HG03342 (cell line): ENCODE results near the gene RGS9.
A peak's percentile ranks its signal among the peaks of the same experiment; 100 is the strongest.
"Not testable (repeated sequence)": the region's sequence is repeated elsewhere in the genome, so short reads cannot be mapped to it uniquely, and the experiment has no call there.

ENCODE experiments used
- ATAC-seq: cut with Tn5 transposase; IDR thresholded peaks from one replicate; pipeline ENCODE4 v1.9.1; 2021; ENCODE audit warnings: mild to moderate bottlenecking, moderate library complexity; ENCODE audit not compliant: unreplicated experiment

The RGS9 gene

DNA sequence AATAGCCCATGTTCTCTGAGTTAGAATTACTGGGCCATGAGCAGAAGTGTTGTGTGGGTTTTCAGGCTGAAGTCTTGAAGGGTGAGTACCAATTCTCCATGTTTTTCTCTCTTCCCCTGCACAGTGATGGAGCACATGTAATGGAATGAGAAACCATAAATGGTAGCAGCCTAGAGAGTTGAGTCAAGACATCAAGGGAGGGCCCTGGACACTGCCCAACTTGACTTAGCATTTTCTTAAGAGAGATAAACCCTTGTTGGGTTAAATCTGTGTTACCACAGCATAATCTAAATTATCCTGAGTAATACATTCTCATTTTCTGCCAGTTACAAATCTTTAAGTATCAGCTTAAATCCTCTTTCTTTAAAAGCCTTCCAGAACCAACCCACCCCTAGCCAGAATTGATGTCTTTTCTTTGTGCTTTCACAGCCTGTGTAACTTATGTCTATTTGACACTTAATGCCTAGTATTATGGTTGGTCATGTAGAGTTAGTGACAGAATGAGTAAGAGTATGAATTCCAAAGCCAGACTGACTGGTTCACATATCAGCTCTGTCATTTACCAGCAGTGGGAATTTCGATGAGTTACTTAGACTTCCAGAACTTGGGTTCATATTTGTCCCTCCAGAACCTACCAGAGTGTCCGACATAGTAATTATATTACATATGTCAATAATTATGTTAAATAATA, 27.0 kb upstream of the RGS9 start:
- no peak for ATAC-seq

- no peak for ATAC-seq
These were observed 21.3 kb upstream of the RGS9 start for GRCh38 chr17:65115839-65116238.

DNA sequence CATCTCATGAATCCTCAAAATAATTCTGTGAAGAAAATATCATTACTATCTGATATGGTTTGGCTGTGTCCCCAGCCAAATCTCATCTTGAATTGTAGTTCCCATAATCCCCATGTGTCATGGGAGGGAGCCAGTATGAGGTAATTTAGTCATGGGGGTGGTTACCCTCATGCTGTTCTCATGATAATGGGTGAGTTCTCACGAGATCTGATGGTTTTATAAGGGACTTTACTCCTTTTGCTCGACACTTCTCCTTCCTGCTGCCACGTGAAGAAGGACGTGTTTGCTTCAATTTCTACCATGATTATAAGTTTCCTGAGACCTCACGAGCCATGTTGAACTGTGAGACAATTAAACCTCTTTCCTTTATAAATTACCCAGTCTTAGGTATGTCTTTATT, 20.7 kb upstream of the RGS9 start:
- ATAC-seq = not testable (repeated sequence)

DNA sequence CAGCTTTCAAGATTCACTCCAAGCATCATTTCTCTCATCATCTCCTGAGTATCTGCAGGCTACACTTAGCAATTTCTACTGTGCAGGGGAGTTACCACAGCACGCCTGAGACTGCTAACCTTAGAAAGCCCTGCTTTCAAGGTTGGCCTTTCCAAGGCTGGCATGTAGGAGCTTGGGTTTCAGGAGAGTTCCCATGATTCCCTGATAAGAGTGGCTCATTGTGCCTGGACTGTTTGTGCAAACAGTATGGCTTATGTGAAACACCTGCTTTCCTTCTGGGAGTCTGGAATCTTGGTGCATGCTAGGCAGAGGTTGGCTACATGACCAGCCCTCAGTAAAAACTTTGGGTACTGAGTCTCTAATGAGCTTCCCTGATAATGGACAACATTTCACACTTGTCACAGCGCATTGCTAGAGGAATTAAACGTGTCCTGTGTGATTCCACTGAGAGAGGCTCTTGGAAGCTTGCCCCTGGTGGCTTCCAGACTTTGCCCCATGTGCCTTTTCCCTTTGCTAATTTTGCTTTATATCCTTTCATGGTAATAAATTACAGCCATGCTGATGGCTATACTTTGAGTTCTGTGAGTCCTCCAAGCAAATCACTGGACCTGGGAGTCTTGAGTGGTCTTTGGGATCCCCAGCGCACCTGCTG, 19.7 kb upstream of the RGS9 start:
- no peak for ATAC-seq

GRCh38 chr17:65121368-65121767, 15.8 kb upstream of the RGS9 start:
- ATAC-seq = no peak

DNA sequence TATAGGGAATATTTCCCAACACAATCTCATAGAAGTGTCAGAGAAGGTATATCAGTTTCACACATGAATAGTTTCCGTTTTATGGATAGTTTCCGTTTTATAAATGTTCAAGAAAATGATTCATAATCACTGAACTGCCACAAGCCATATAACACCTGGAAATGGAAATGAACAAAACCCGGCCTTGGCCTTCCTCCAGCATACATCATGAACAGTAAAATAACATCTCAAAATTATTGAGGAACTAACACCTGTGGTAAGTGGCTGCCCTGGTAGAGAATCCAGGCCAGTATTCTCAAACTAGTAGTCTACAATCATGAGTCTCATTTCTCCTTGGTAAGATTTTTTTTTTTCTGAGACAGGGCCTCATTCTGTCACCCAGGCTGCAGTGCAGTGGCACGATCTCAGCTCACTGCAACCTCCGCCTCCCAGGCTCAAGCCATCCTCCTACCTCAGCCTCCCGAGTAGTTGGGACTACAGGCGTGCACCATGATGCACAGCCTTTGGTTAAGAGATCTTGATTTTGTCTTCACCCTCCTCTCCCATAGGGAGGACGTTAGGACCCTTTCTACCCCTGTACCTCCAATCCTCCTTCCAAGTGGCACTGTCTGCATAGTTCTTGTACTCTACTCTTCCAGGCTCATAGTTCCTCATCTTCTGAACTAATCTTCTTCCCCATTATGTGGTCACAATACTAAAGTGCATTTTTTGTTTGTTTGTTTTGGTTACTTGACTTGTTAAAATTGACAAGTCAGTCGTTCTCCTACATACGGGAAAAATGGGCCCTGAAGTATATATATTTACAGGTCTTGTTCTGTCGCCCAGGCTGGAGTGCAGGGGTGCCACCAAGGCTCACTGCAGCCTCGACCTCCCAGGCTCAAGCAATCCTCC, 15.0 kb upstream of the RGS9 start:
- ATAC-seq = no peak

- peak; percentile 80 for ATAC-seq
These were observed 14.1 kb upstream of the RGS9 start for GRCh38 chr17:65122836-65123756.

- no peak for ATAC-seq
These were observed 13.2 kb upstream of the RGS9 start for GRCh38 chr17:65123757-65124675.

- ATAC-seq = no peak
These were observed 6.3 kb upstream of the RGS9 start for GRCh38 chr17:65130832-65131231.

DNA sequence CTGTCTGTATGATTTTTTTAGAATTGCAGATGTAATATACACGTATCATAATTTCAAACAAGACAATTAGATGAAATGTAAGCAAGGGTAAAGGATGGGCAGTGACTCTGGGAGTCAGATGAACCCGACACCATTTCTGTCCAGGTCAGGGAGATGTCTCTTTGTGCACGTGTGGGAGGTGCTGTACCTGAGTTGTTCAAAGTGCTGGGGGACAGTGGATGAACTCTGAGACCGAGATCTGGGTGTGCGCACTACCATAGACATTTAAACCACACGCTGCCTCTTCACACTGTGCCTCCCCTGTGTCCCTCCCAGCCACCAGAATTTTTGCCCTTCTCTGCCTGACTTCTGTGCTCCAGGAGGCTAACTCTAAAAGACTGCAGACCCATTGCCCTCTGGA, 5.9 kb upstream of the RGS9 start:
- ATAC-seq = no peak

- no peak for ATAC-seq
These were observed 5.2 kb upstream of the RGS9 start for GRCh38 chr17:65131946-65132345.

DNA sequence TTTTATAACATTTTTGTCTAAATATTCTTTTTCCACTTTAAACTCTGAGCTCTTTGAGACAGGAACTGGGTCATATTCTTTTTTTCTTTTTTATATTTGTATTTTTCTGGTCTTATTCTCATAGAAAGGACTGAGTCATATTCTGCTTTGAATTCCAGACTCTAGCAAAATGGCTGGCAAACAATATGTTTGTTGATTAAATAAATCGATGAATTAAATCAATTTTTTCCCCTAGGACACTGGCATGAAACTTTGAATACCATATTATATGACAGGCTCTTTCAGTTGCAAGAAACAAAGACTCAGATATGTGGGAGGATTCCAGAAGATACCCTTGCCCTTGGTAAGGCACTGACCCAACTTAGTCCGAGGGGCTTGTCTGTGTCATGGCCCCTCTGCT, 3.1 kb upstream of the RGS9 start:
- ATAC-seq = no peak

- ATAC-seq = no peak
These were observed 2.1 kb downstream of the RGS9 start for GRCh38 chr17:65139101-65139764.

GRCh38 chr17:65142247-65142646, 5.1 kb downstream of the RGS9 start:
- ATAC-seq = no peak

DNA sequence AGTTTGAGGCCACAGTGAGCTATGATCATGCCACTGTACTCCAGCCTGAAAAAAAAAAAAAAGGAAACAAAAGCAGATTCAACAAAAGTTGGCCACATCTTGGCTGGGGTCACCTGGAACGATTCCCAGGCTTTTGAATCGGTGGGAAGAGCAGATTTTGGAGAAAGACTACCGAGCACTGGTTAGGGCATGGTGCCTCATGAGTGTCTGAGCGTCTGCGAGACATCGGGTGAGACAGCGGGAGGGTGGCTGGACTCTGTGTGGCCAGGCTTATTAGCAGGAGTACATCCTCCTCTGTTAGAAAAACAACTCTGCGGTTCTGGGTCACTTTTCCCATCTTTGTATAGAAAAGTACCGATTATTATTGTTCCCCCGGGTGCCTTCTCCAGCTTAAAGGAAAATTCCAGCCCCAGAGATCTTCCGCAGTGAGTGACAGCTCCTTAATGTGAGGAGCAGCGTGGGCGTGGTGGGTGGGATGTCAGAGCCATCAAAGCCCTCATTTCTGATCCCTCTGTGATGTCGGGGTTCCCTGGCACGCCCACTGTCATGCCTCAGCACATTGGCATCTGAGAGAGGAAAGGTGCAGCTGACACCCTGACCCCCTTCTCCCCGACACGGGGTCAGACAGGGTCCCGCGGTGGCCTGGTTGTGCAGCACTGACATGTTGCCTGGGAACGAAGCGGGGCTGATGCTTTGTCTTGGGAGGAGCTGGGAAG, 6.9 kb downstream of the RGS9 start:
- ATAC-seq = no peak

- no peak for ATAC-seq
These were observed 8.6 kb downstream of the RGS9 start for GRCh38 chr17:65145743-65146142.

- no peak for ATAC-seq
These were observed 10.8 kb downstream of the RGS9 start for GRCh38 chr17:65147955-65148354.

GRCh38 chr17:65154770-65155589, 17.8 kb downstream of the RGS9 start:
- ATAC-seq = peak; percentile 92
